GM23248 (cell line): ENCODE measurements around the gene TBX5. TPM values are rescaled to one million over a fixed set of nuclear protein-coding genes. Genes with fewer than 3 reads are reported as not detected.

Experiments used
- DNase-seq: peaks from one replicate; pipeline ENCODE4 v3.0.0-alpha.2; 2015
- H2AFZ ChIP-seq: fragments of 200-600 bp; sonication (generic); 2 replicates; pipeline ENCODE4 v1.6.1; 2016; ENCODE audit warnings: antibody characterized with exemption
- H3F3A ChIP-seq: fragments of 200-600 bp; sonication (generic); 2 replicates; pipeline ENCODE4 v1.6.1; 2016; ENCODE audit warnings: mild to moderate bottlenecking, antibody characterized with exemption, mixed run types; ENCODE audit not compliant: insufficient read depth
- H3K27ac ChIP-seq: fragments of 200-600 bp; sonication (generic); 2 replicates; pipeline ENCODE4 v1.5.1; 2016; ENCODE audit warnings: mild to moderate bottlenecking
- H3K27me3 ChIP-seq: fragments of 200-600 bp; sonication (generic); replicated peaks from 2 replicates; pipeline ENCODE4 v1.6.1; 2016; ENCODE audit warnings: mild to moderate bottlenecking; ENCODE audit not compliant: insufficient read depth
- H3K36me3 ChIP-seq: fragments of 200-600 bp; sonication (generic); 2 replicates; pipeline ENCODE4 v1.6.1; 2016; ENCODE audit warnings: low read depth, mild to moderate bottlenecking
- H3K4me1 ChIP-seq: fragments of 200-600 bp; sonication (generic); 2 replicates; pipeline ENCODE4 v1.6.1; 2016; ENCODE audit warnings: mild to moderate bottlenecking; ENCODE audit not compliant: insufficient read depth
- H3K4me2 ChIP-seq: fragments of 200-600 bp; sonication (generic); one replicate; pipeline ENCODE4 v1.6.1; 2016; ENCODE audit warnings: mild to moderate bottlenecking; ENCODE audit not compliant: unreplicated experiment
- H3K4me3 ChIP-seq: fragments of 200-600 bp; sonication (generic); 2 replicates; pipeline ENCODE4 v1.5.1; 2016; ENCODE audit warnings: mild to moderate bottlenecking
- H3K79me2 ChIP-seq: fragments of 200-600 bp; sonication (generic); 2 replicates; pipeline ENCODE4 v1.6.1; 2016; ENCODE audit warnings: mild to moderate bottlenecking; ENCODE audit not compliant: insufficient read depth
- H3K9ac ChIP-seq: fragments of 200-600 bp; sonication (generic); 2 replicates; pipeline ENCODE4 v1.6.1; 2016; ENCODE audit warnings: mild to moderate bottlenecking
- H3K9me2 ChIP-seq: fragments of 200-600 bp; sonication (generic); 2 replicates; pipeline ENCODE4 v1.6.1; 2016; ENCODE audit warnings: mixed run types, mild to moderate bottlenecking, moderate library complexity; ENCODE audit not compliant: insufficient read depth
- H3K9me3 ChIP-seq: fragments of 200-600 bp; sonication (generic); one replicate; pipeline ENCODE4 v1.6.1; 2017; ENCODE audit warnings: low read depth
- H4K20me1 ChIP-seq: fragments of 200-600 bp; sonication (generic); 2 replicates; pipeline ENCODE4 v1.6.0; 2016; ENCODE audit not compliant: insufficient read depth
- EZH2 ChIP-seq: fragments of 200-600 bp; sonication (generic); IDR thresholded peaks from 2 replicates; pipeline ENCODE4 v1.6.1; 2018; ENCODE audit warnings: antibody characterized with exemption, mild to moderate bottlenecking; ENCODE audit not compliant: insufficient read depth, poor library complexity, severe bottlenecking
- EZH2phosphoT487 ChIP-seq: fragments of 200-600 bp; sonication (generic); IDR thresholded peaks from 2 replicates; pipeline ENCODE4 v1.6.1; 2018; ENCODE audit warnings: antibody characterized with exemption, moderate library complexity, mild to moderate bottlenecking, low read depth; ENCODE audit not compliant: insufficient read depth
- WGBS, 2 experiments: methylation state at CpG; one replicate each; pipeline ENCODE4 v1.1.6; 2015 to 2017; ENCODE audit warnings: low lambda C conversion rate in 2 of 2, low coverage in 1 of 2; ENCODE audit errors: missing lambda C conversion rate in 2 of 2; 5-methylcytosine and 5-hydroxymethylcytosine counted together
- in situ Hi-C: fragments of 300-500 bp; cut with MboI; formaldehyde crosslinking; loops from 2 replicates; pipeline ENCODE4 v1.15.0; 2020
- polyA plus RNA-seq: library from polyadenylated mRNA; unstranded; fragments of >200 nt; fragmentation: Nextera tagmentation; extraction: Ambion mirVana; gene quantifications from 2 replicates; pipeline ENCODE4 v1.2.1, GENCODE V29; 2016
- total RNA-seq: library from RNA; depleted of rRNA; stranded (reverse); fragments of >200 nt; shearing (Covaris generic); gene quantifications from 2 replicates; pipeline ENCODE4 v1.2.3, GENCODE V29; 2014

The TBX5 gene
- total and polyA plus RNA-seq, 2 experiments from 2014 or later: 24.5 to 30.0 TPM

- H3K9ac ChIP-seq: peak overlapping the region; percentile 49
- TF ChIP-seq EZH2 (no peak), EZH2phosphoT487 (no peak)
- H3K79me2 ChIP-seq: no peaks in the 10 kb centered on the region
- peak overlapping the region; percentile 17; the same call in 1 of the 2 replicates for H3K4me3 ChIP-seq
- no peaks in the 10 kb centered on the region for H3K27me3 ChIP-seq
- no peaks in the 10 kb centered on the region for H3K9me3 ChIP-seq
- peak overlapping the region; percentile 75 for H3K27ac ChIP-seq
- in situ Hi-C loops: no loop called here
- WGBS, 2 experiments: 1 to 3% methylated on average over 11 of the region's 11 CpGs
- H4K20me1 ChIP-seq: no peaks in the 10 kb centered on the region
- H3K9me2 ChIP-seq: no peaks in the 10 kb centered on the region
- peak overlapping the region; percentile 65 for H3K4me2 ChIP-seq
- peaks cover 38% of the 10 kb centered on the region for H3F3A ChIP-seq
- H3K36me3 ChIP-seq: no peaks in the 10 kb centered on the region
- DNase-seq: peak; percentile 89
- peak overlapping the region; percentile 55 for H2AFZ ChIP-seq
- peaks cover 36% of the 10 kb centered on the region for H3K4me1 ChIP-seq
Observed at GRCh38 chr12:114319422-114319821, 86.5 kb downstream of the TBX5 start.

GRCh38 chr12:114318984-114319383, 87.0 kb downstream of the TBX5 start:
- TF ChIP-seq EZH2: no peak
- no peak for TF ChIP-seq EZH2phosphoT487
- no peaks in the 10 kb centered on the region for H3K9me3 ChIP-seq

DNA sequence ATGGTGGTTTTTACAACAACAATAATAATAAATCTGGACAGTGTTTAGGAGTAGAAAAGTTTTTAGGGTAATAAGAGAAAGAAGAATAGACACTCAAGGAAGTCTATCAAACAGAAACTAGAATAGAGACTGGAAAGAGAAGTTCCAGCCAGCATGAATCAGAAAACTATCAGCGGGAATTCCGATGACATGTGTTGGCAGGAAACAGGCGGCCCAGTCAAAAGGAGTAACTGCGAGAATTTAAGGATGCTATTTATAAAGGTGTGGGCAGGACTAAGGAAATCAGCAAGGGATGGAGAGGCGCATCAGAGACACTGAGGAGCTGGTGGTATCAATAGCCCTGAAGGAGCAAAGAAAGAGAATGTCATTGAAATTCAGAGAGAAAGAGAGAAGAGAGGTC, 89.9 kb downstream of the TBX5 start:
- no peaks in the 10 kb centered on the region for H3K27me3 ChIP-seq
- peak overlapping the region; percentile 78 for H3K4me2 ChIP-seq
- H2AFZ ChIP-seq: no peak overlapping the region
- no peaks in the 10 kb centered on the region for H4K20me1 ChIP-seq
- no peaks in the 10 kb centered on the region for H3K9me3 ChIP-seq
- H3K4me1 ChIP-seq: peaks cover 66% of the 10 kb centered on the region
- peak overlapping the region; percentile 42 for H3K27ac ChIP-seq
- no peaks in the 10 kb centered on the region for H3K36me3 ChIP-seq
- peak; percentile 90 for DNase-seq
- WGBS, 2 experiments: 2 to 3% methylated on average over 5 of the region's 5 CpGs
- in situ Hi-C loops: no loop called here
- H3K79me2 ChIP-seq: no peaks in the 10 kb centered on the region
- TF ChIP-seq EZH2phosphoT487: no peak
- TF ChIP-seq EZH2: no peak
- peak overlapping the region; percentile 54 for H3K4me3 ChIP-seq
- H3K9me2 ChIP-seq: no peaks in the 10 kb centered on the region
- peaks cover 47% of the 10 kb centered on the region for H3F3A ChIP-seq
- peak overlapping the region; percentile 16; the same call in 1 of the 2 replicates for H3K9ac ChIP-seq

More at GRCh38 chr12:114318984-114319383, 87.0 kb downstream of the TBX5 start:
- no peaks in the 10 kb centered on the region for H3K9me2 ChIP-seq
- H3K4me2 ChIP-seq: peak overlapping the region; percentile 65
- peak overlapping the region; percentile 49 for H3K9ac ChIP-seq
- no peaks in the 10 kb centered on the region for H4K20me1 ChIP-seq
- H3K36me3 ChIP-seq: no peaks in the 10 kb centered on the region
- no peaks in the 10 kb centered on the region for H3K27me3 ChIP-seq
- H3F3A ChIP-seq: peaks cover 38% of the 10 kb centered on the region
- 51 to 53% methylated on average over 2 of the region's 2 CpGs for WGBS, 2 experiments
- H3K4me3 ChIP-seq: peak overlapping the region; percentile 17; the same call in 1 of the 2 replicates
- peaks cover 37% of the 10 kb centered on the region for H3K4me1 ChIP-seq
- DNase-seq: no peak
- peak overlapping the region; percentile 55 for H2AFZ ChIP-seq
- in situ Hi-C loops: no loop called here
- H3K27ac ChIP-seq: peak overlapping the region; percentile 75
- H3K79me2 ChIP-seq: no peaks in the 10 kb centered on the region

DNA sequence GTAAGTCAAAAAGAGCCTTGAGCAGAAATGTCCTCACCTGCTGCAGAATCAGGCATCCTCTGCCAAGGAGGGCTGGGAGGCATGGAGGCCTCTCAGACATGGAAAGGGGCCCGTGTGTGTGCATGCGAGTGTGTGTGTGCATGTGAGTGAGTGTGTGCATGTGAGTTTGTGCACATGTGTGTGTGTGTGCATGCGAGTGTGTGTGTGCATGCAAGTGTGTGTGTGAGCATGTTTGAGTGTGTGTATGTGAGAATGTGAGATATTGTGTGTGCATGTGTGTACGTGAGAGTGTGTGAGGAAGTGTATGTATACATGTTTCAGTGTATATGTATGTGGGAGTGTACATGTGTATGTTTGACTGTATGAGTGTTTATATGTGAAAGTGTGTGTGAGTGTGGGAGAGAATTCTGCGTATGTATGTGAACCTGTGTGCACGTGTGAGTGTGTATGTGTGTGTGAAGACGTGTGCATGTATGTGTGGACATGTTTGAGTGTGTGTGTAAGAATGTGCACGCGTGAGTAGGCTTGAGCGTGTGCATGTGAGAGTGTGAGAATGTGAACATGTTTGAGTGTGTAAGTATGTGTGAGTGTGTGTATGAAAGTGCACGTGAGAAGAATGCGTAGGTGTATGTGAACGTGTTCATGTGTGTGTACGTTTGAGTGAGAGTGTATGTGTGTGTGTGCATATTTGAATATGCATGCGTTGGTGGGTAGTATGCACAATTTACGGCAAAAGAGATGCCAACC, 90.8 kb downstream of the TBX5 start:
- no peaks in the 10 kb centered on the region for H3K9me3 ChIP-seq
- H3K9me2 ChIP-seq: no peaks in the 10 kb centered on the region
- H3K27ac ChIP-seq: no peak overlapping the region
- H2AFZ ChIP-seq: no peak overlapping the region
- H3F3A ChIP-seq: peaks cover 42% of the 10 kb centered on the region
- H3K79me2 ChIP-seq: no peaks in the 10 kb centered on the region
- DNase-seq: no peak
- no peaks in the 10 kb centered on the region for H3K27me3 ChIP-seq
- H3K4me1 ChIP-seq: peaks cover 63% of the 10 kb centered on the region
- H3K9ac ChIP-seq: no peak overlapping the region
- in situ Hi-C loops: no loop called here
- TF ChIP-seq EZH2phosphoT487: no peak
- TF ChIP-seq EZH2: no peak
- H3K4me2 ChIP-seq: no peak overlapping the region
- H4K20me1 ChIP-seq: no peaks in the 10 kb centered on the region
- H3K4me3 ChIP-seq: no peak overlapping the region
- 91 to 94% methylated on average over 16 of the region's 16 CpGs for WGBS, 2 experiments
- no peaks in the 10 kb centered on the region for H3K36me3 ChIP-seq
